ENCODE data around the gene GTF2A2.
"Not testable (repeated sequence)": the region's sequence is repeated elsewhere in the genome, so short reads cannot be mapped to it uniquely, and the experiment has no call there.

GTF2A2 gene

GRCh38 chr15:59674361-59674877, 17.1 kb upstream of the GTF2A2 start:
- DNase-seq (ENCODE audit: low read depth): no peak

- no peak for DNase-seq (ENCODE audit: low read depth)
Measured at GRCh38 chr15:59668556-59668955, 11.2 kb upstream of the GTF2A2 start.

GRCh38 chr15:59662260-59662659, 4.9 kb upstream of the GTF2A2 start:
- DNase-seq (ENCODE audit: low read depth): no peak

GRCh38 chr15:59659366-59659765, 2.1 kb upstream of the GTF2A2 start:
- no peak for DNase-seq (ENCODE audit: low read depth)

GRCh38 chr15:59657635-59658125, 365 bp upstream of the GTF2A2 start:
- no peak for DNase-seq (ENCODE audit: low read depth)

- DNase-seq (ENCODE audit: low read depth): no peak
Measured at GRCh38 chr15:59654046-59654445, 3.3 kb downstream of the GTF2A2 start.

GRCh38 chr15:59649603-59650002, 7.7 kb downstream of the GTF2A2 start:
- DNase-seq (ENCODE audit: low read depth): no peak

- no peak for DNase-seq (ENCODE audit: low read depth)
Measured at GRCh38 chr15:59647085-59647484, 10.2 kb downstream of the GTF2A2 start.

GRCh38 chr15:59646277-59646676, 11.0 kb downstream of the GTF2A2 start:
- no peak for DNase-seq (ENCODE audit: low read depth)

- not testable (repeated sequence) for DNase-seq (ENCODE audit: low read depth)
Measured at GRCh38 chr15:59645812-59646211, 11.5 kb downstream of the GTF2A2 start.

- no peak for DNase-seq (ENCODE audit: low read depth)
Measured at GRCh38 chr15:59644756-59645155, 12.6 kb downstream of the GTF2A2 start.

- no peak for DNase-seq (ENCODE audit: low read depth)
Measured at GRCh38 chr15:59642351-59642750, 15.0 kb downstream of the GTF2A2 start.

GRCh38 chr15:59637507-59637906, 19.8 kb downstream of the GTF2A2 start:
- DNase-seq (ENCODE audit: low read depth): not testable (repeated sequence)

GRCh38 chr15:59636184-59636583, 21.1 kb downstream of the GTF2A2 start:
- no peak for DNase-seq (ENCODE audit: low read depth)

GRCh38 chr15:59632714-59633113, 24.6 kb downstream of the GTF2A2 start:
- DNase-seq (ENCODE audit: low read depth): no peak

- no peak for DNase-seq (ENCODE audit: low read depth)
Measured at GRCh38 chr15:59622289-59622688, 35.0 kb downstream of the GTF2A2 start.

- DNase-seq (ENCODE audit: low read depth): no peak
Measured at GRCh38 chr15:59618406-59618805, 38.9 kb downstream of the GTF2A2 start.

GRCh38 chr15:59616379-59616778, 40.9 kb downstream of the GTF2A2 start:
- DNase-seq (ENCODE audit: low read depth): no peak

GRCh38 chr15:59615661-59616060, 41.7 kb downstream of the GTF2A2 start:
- DNase-seq (ENCODE audit: low read depth): no peak

- DNase-seq (ENCODE audit: low read depth): no peak
Measured at GRCh38 chr15:59614153-59614552, 43.2 kb downstream of the GTF2A2 start.

GRCh38 chr15:59611276-59612260, 45.7 kb downstream of the GTF2A2 start, which contains the start of gene GCNT3:
GCNT3 (plus strand) TSS chr15:59611783; CDS start chr15:59618239, 6,456 bp downstream.
- no peak for DNase-seq (ENCODE audit: low read depth)

GRCh38 chr15:59609730-59610712, 47.3 kb downstream of the GTF2A2 start:
- no peak for DNase-seq (ENCODE audit: low read depth)
